Ovary (tissue), 9 donors: ENCODE measurements around the gene PCDHGC3. TPM values are rescaled to one million over a fixed set of nuclear protein-coding genes. Genes with fewer than 3 reads are reported as not detected.

Experiments
- DNase-seq, 5 donors: peaks; one replicate each; pipeline ENCODE4 v3.0.0-alpha.2; 2019 to 2020
- H3K27ac ChIP-seq, 2 donors: fragments of 200-600 bp; one replicate each; pipeline versions ENCODE4 v1.5.1 to v1.8.0; 2019 to 2022
- H3K27me3 ChIP-seq: fragments of 200-600 bp; one replicate; pipeline ENCODE4 v1.8.0; 2022
- H3K36me3 ChIP-seq: fragments of 200-600 bp; sonication (generic); one replicate; pipeline ENCODE4 v1.5.1; 2019
- H3K4me1 ChIP-seq: one replicate; pipeline ENCODE4 v1.8.1; 2013; ENCODE audit warnings: mild to moderate bottlenecking, moderate library complexity; ENCODE audit not compliant: insufficient read depth
- H3K4me3 ChIP-seq: fragments of 200-600 bp; sonication (generic); one replicate; pipeline ENCODE4 v1.5.1; 2017
- H3K9me3 ChIP-seq, 2 donors: fragments of 200-600 bp in 1 of 2; sonication (generic) in 1 of 2; one replicate each; pipeline versions ENCODE4 v1.5.1 to v1.8.1; 2013 to 2019; ENCODE audit warnings: mild to moderate bottlenecking in 1 of 2, moderate library complexity in 1 of 2
- CTCF ChIP-seq, 3 donors: fragments of 450-650 bp in 2 of 3; fragments of 200-600 bp in 1 of 3; IDR thresholded peaks; one replicate each; pipeline versions ENCODE4 v1.5.1 to v1.8.0; 2016 to 2022; ENCODE audit warnings: antibody characterized with exemption in 3 of 3, mild to moderate bottlenecking in 1 of 3
- EP300 ChIP-seq: sonication (generic); formaldehyde crosslinking; IDR thresholded peaks from one replicate; pipeline ENCODE4 v1.6.1; 2017; ENCODE audit warnings: antibody characterized with exemption
- POLR2A ChIP-seq: fragments of 450-650 bp; IDR thresholded peaks from one replicate; pipeline ENCODE4 v1.6.1; 2017; ENCODE audit warnings: antibody characterized with exemption, mild to moderate bottlenecking, moderate library complexity
- WGBS, 3 donors: extraction: QIAGEN DNeasy Blood & Tissue Kit in 1 of 3; methylation state at CpG; one replicate each; pipeline versions ENCODE4 v1.1.5 to v1.1.7; 2013 to 2017; 5-methylcytosine and 5-hydroxymethylcytosine counted together
- intact Hi-C, 4 donors: fragments of 100-400 bp; cut with DNase I; formaldehyde crosslinking; loops; one replicate each; pipeline versions ENCODE4 v1.11.0 to v1.15.1; 2022 to 2023
- polyA plus RNA-seq, 2 donors: library from polyadenylated mRNA; stranded (reverse); fragments of 200-250 nt in 1 of 2; fragments of 350-450 nt in 1 of 2; fragmentation: Illumina TruSeq in 1 of 2; extraction: RNeasy Lipid Tissue Mini Kit (QIAGEN cat#74804) in 1 of 2; gene quantifications; one replicate each; pipeline ENCODE4 v1.2.3, GENCODE V29; 2013 to 2014
- total RNA-seq, 7 donors: library from RNA; depleted of rRNA in 2 of 7; stranded (reverse); fragments of >200 nt in 2 of 7; fragmentation: NEBNext Ultra II Directional in 3 of 7; extraction: Animal tissue kit (Norgen Biotek cat#: 25700) in 3 of 7; gene quantifications; one replicate each; pipeline versions ENCODE4 v1.1.0 to v1.2.4, GENCODE V29; 2016 to 2023
- donor health status: DM: no; HTN: no; CAD: no; lungs with moderate emphysema.
- donor health status: DM: no; HTN: no; CAD: no.
- donor health status: Bipolar disorder and iron deficiency.
- donor health status: DM: yes; HTN: yes; CAD: no.
- donor health status: DM: no; HTN: no; CAD: no.
- donor health status: DM: yes; HTN: yes; CAD: no.

The PCDHGC3 gene
- total and polyA plus RNA-seq, 9 donors: 19.6 to 92.9 (median 67.7) TPM

GRCh38 chr5:141517312-141517711, 41.5 kb downstream of the PCDHGC3 start:
- WGBS, 3 donors: 80 to 87% (median 82%) methylated on average over 8 of the region's 8 CpGs
- H3K36me3 ChIP-seq: no peaks in the 10 kb centered on the region
- no peak for DNase-seq
- H3K27me3 ChIP-seq: no peaks in the 10 kb centered on the region
- H3K27ac ChIP-seq: no peak overlapping the region
- H3K9me3 ChIP-seq: no peaks in the 10 kb centered on the region
- TF ChIP-seq EP300 (no peak), POLR2A (no peak), CTCF (IDR thresholded peaks at IDR 0.05) (no peak)
- intact Hi-C loops: loop anchor here in 1 of 4 donors (5.0 kb wide), 1 partner anchor 40 kb away; no protein-coding TSS in a partner anchor
- peaks cover 6% of the 10 kb centered on the region for H3K4me1 ChIP-seq
- H3K4me3 ChIP-seq: no peak overlapping the region

- WGBS, 3 donors: 64 to 76% (median 73%) methylated on average over 11 of the region's 11 CpGs
- no peak for DNase-seq
- Histone ChIP-seq H3K36me3 (no peaks in the 10 kb centered on the region), H3K4me3 (no peak overlapping the region), H3K27ac (no peak overlapping the region), H3K9me3 (no peaks in the 10 kb centered on the region), H3K4me1 (peaks cover 6% of the 10 kb centered on the region), H3K27me3 (no peaks in the 10 kb centered on the region)
- intact Hi-C loops: loop anchor here in 1 of 4 donors (5.0 kb wide), 1 partner anchor 39 kb away; no protein-coding TSS in a partner anchor
- TF ChIP-seq POLR2A (no peak), CTCF (IDR thresholded peaks at IDR 0.05) (no peak), EP300 (no peak)
Measured at GRCh38 chr5:141517880-141518617, 42.3 kb downstream of the PCDHGC3 start.

- H3K4me3 ChIP-seq: no peak overlapping the region
- H3K4me1 ChIP-seq: peaks cover 6% of the 10 kb centered on the region
- WGBS, 3 donors: 92 to 100% (median 100%) methylated on average over 1 of the region's 1 CpG
- H3K27ac ChIP-seq: no peak overlapping the region
- no peaks in the 10 kb centered on the region for H3K27me3 ChIP-seq
- H3K9me3 ChIP-seq: no peaks in the 10 kb centered on the region
- DNase-seq: no peak
- no peaks in the 10 kb centered on the region for H3K36me3 ChIP-seq
- TF ChIP-seq POLR2A: no peak
- TF ChIP-seq CTCF (IDR thresholded peaks at IDR 0.05): no peak
- TF ChIP-seq EP300: no peak
- intact Hi-C loops: loop anchor here in 1 of 4 donors (5.0 kb wide), 1 partner anchor 39 kb away; no protein-coding TSS in a partner anchor
Measured at GRCh38 chr5:141518618-141519015, 42.9 kb downstream of the PCDHGC3 start.

GRCh38 chr5:141519605-141520565, 44.1 kb downstream of the PCDHGC3 start:
- H3K36me3 ChIP-seq: no peaks in the 10 kb centered on the region
- H3K9me3 ChIP-seq: no peaks in the 10 kb centered on the region
- peaks cover 2% of the 10 kb centered on the region for H3K4me1 ChIP-seq
- intact Hi-C loops: loop anchor here in 2 of 4 donors (5.0 to 10.0 kb wide), 2 partner anchors 37 to 105 kb away; partner anchors contain the start of genes PCDHGA10 (in 1 of the 2) and PCDHGB7 (in 1 of the 2)
- no peak for DNase-seq
- H3K27ac ChIP-seq: no peak overlapping the region
- no peaks in the 10 kb centered on the region for H3K27me3 ChIP-seq
- no peak overlapping the region for H3K4me3 ChIP-seq
- TF ChIP-seq POLR2A: no peak
- no peak for TF ChIP-seq EP300
- no peak for TF ChIP-seq CTCF (IDR thresholded peaks at IDR 0.05)
- WGBS, 3 donors: 60 to 80% (median 71%) methylated on average over 3 of the region's 3 CpGs
